Measurements from ENCODE around the gene TLE1. TPM values are rescaled to one million over a fixed set of nuclear protein-coding genes. Genes with fewer than 3 reads are reported as not detected.
"Not testable (repeated sequence)": the region's sequence is repeated elsewhere in the genome, so short reads cannot be mapped to it uniquely, and the experiment has no call there.

The TLE1 gene
- total RNA-seq, 1 donor from 2014 or later: not detected

- Mint-ChIP-seq H3K9me3 (no peaks in the 10 kb centered on the region), H3K36me3 (ENCODE audit: low read depth) (no peaks in the 10 kb centered on the region), H3K4me3 (no peak overlapping the region), H3K4me1 (peaks cover 6% of the 10 kb centered on the region), H3K27ac (no peak overlapping the region), H3K27me3 (no peaks in the 10 kb centered on the region)
- intact Hi-C loops (cut with micrococcal nuclease): no loop called here
- DNase-seq: no peak
Measured at GRCh38 chr9:81616141-81616540, 73.2 kb downstream of the TLE1 start.

DNA sequence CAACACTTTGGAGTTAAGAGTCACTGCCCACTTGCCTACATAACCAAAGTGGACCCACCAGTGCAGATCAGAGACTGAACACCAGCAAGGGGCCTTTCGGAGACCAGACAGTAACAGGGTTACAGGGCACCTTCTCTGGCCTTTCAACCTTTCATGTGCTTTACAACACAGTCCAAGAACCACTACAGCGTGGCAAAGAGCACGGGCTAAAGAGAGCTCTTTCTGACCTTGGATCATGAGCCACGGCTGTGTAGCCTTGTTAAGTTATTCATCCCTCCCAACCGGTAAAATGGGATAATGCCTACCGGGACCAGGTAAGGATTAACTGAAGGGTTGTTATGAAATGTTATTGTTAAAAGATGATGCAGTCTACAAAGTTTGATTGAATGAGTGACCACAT lies 75.0 kb downstream of the TLE1 start:
- Mint-ChIP-seq H3K27me3 (no peaks in the 10 kb centered on the region), H3K36me3 (ENCODE audit: low read depth) (no peaks in the 10 kb centered on the region), H3K4me1 (no peaks in the 10 kb centered on the region), H3K4me3 (no peak overlapping the region), H3K9me3 (no peaks in the 10 kb centered on the region), H3K27ac (no peak overlapping the region)
- intact Hi-C loops (cut with micrococcal nuclease): no loop called here
- no peak for DNase-seq

DNA sequence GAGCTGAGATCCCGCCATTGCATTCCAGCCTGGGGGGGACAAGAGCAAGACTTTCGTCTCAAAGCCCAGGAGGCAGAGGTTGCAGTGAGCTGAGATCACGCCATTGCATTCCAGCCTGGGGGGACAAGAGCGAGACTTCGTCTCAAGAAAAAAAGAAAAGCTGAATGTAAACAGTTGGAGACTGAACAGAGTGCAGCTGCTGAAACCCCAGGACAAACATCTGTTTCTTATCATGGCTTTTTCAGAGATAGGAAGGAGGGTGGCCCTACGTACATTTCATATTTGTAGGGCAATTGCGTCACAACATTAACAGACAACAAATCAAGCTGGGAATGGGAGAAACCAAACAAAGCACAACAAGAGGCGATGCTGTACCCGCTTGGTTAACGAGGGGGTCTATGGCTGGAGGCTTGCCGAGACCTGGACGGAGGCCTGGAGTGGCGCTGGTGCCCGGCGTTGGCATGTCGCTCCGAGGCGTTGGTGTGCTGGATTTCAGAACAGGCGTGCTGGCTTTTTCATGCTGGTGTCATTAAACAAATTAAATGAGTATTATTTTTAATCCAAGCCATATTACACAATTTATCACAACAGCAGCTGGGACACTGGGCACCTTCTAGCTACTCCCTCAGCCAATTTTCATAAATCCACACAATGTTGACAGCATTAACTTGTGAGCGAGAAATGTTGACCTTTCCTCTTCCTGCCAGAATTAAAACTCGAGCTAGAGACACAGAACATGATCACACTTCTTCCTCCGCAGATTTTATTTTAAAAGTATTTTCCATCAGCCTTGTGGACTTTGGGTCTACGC lies 76.1 kb downstream of the TLE1 start:
- no peaks in the 10 kb centered on the region for H3K9me3 Mint-ChIP-seq
- H3K4me1 Mint-ChIP-seq: no peaks in the 10 kb centered on the region
- no peaks in the 10 kb centered on the region for H3K27me3 Mint-ChIP-seq
- no peak for DNase-seq
- intact Hi-C loops (cut with micrococcal nuclease): no loop called here
- no peak overlapping the region for H3K27ac Mint-ChIP-seq
- H3K36me3 Mint-ChIP-seq (ENCODE audit: low read depth): no peaks in the 10 kb centered on the region
- no peak overlapping the region for H3K4me3 Mint-ChIP-seq

- Mint-ChIP-seq H3K9me3 (no peaks in the 10 kb centered on the region), H3K27ac (no peak overlapping the region), H3K4me1 (no peaks in the 10 kb centered on the region), H3K4me3 (no peak overlapping the region), H3K36me3 (ENCODE audit: low read depth) (no peaks in the 10 kb centered on the region), H3K27me3 (no peaks in the 10 kb centered on the region)
- no peak for DNase-seq
- intact Hi-C loops (cut with micrococcal nuclease): no loop called here
Measured at GRCh38 chr9:81611664-81612063, 77.7 kb downstream of the TLE1 start.

DNA sequence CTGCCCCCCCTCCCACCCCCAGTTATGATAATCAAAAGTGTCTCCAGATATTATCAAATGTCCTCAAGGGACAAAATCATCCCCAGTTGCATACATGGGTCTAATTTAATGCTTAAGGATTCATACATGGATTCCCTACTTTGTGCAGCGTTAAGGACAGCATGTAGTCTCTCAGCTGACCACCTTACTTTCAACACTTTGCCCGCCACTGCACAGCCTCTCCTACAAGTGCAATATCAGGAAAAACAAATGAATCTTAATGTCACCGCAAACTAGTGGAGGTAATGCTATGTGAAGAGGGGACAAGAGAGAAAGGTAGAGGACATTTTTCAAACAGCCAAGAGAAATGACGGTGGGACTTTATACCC lies 78.6 kb downstream of the TLE1 start:
- H3K27me3 Mint-ChIP-seq: no peaks in the 10 kb centered on the region
- no peak for DNase-seq

DNA sequence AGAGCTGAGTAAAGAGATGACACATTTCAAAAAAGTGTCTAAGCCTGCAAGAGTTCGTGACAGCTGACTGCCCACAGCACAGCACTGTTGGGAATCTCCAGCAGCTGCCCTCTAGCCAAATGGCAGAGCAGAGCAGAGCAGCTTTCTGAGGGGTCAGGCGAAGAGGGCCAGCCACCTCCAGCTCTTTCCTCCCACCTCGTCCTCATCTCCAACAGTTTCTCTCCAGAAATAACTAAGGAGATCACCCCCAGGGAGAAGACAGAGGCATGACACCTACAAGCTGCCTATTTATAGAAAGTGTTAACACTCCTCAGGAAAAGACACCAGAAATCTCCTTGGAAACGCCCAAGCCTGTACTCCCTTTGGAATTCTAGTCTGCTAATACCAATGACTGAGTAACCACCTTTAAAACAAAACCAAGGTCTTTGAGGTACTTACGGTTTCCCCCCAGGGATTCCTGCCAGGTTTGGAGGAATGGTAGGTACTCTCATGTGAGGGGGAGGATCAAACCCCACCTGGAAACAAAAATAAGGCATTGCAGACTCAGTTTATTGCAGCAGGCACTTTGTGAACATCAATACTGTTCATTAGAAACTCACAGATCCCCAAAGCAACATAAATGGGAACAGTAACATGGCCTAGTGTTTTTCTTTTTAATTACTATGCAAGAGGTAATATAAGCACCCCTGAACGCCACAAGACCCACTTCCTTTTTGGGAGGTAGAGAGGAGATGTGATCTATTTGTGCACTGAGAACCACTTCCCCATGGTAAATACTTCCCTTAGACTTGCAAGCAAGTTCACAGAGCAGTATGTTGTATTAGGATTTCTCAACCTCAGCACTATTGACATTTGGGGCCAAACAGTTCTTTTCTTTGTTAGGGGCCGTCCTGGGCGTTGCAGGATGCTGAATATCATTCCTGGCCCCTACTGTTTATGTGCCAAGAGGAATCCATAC lies 79.3 kb downstream of the TLE1 start:
- intact Hi-C loops (cut with micrococcal nuclease): no loop called here
- Mint-ChIP-seq H3K27ac (no peak overlapping the region), H3K4me3 (no peak overlapping the region), H3K27me3 (no peaks in the 10 kb centered on the region), H3K9me3 (no peaks in the 10 kb centered on the region), H3K4me1 (no peaks in the 10 kb centered on the region), H3K36me3 (ENCODE audit: low read depth) (no peaks in the 10 kb centered on the region)
- no peak for DNase-seq

More for the DNA sequence above, 78.6 kb downstream of the TLE1 start:
- no peaks in the 10 kb centered on the region for H3K9me3 Mint-ChIP-seq
- no peaks in the 10 kb centered on the region for H3K36me3 Mint-ChIP-seq (ENCODE audit: low read depth)
- H3K4me1 Mint-ChIP-seq: no peaks in the 10 kb centered on the region
- intact Hi-C loops (cut with micrococcal nuclease): no loop called here
- H3K27ac Mint-ChIP-seq: no peak overlapping the region
- H3K4me3 Mint-ChIP-seq: no peak overlapping the region

DNA sequence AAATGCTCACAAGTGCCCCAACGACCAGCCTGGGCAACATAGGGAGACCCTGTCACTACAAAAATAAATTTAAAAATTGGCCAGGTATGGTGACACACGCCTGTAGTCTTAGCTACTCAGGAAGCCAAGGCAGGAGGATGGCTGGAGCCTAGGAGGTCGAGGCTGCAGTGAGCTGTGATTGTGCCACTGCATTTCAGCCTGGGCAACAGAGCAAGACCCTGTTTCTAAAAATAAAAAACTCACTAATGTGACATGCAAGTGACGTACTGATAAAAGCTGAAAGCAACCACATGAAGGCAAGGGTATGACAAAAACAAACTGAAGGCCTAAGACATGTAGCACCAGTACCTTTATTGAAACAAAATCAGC lies 81.1 kb downstream of the TLE1 start:
- Mint-ChIP-seq H3K27ac (no peak overlapping the region), H3K4me1 (no peaks in the 10 kb centered on the region), H3K9me3 (no peaks in the 10 kb centered on the region), H3K27me3 (no peaks in the 10 kb centered on the region), H3K4me3 (no peak overlapping the region), H3K36me3 (ENCODE audit: low read depth) (no peaks in the 10 kb centered on the region)
- no peak for DNase-seq
- intact Hi-C loops (cut with micrococcal nuclease): no loop called here

GRCh38 chr9:81607593-81608288 lies 81.6 kb downstream of the TLE1 start:
- H3K36me3 Mint-ChIP-seq (ENCODE audit: low read depth): no peaks in the 10 kb centered on the region
- no peak overlapping the region for H3K27ac Mint-ChIP-seq
- H3K27me3 Mint-ChIP-seq: no peaks in the 10 kb centered on the region
- no peaks in the 10 kb centered on the region for H3K4me1 Mint-ChIP-seq
- H3K9me3 Mint-ChIP-seq: no peaks in the 10 kb centered on the region
- no peak for DNase-seq
- intact Hi-C loops (cut with micrococcal nuclease): no loop called here
- H3K4me3 Mint-ChIP-seq: no peak overlapping the region

DNA sequence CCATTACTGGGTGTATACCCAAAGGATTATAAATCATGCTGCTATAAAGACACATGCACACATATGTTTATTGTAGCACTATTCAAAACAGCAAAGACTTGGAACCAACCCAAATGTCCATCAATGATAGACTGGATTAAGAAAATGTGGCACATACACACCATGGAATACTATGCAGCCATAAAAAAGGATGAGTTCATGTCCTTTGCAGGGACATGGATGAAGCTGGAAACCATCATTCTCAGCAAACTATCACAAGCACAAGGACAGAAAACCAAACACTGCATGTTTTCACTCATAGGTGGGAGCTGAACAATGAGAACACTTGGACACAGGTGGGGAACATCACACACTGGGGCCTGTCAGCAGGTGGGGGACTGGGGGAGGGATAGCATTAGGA lies 83.1 kb downstream of the TLE1 start:
- H3K9me3 Mint-ChIP-seq; H3K27me3 Mint-ChIP-seq; DNase-seq; H3K4me1 Mint-ChIP-seq; H3K27ac Mint-ChIP-seq; H3K36me3 Mint-ChIP-seq (ENCODE audit: low read depth); H3K4me3 Mint-ChIP-seq; intact Hi-C loops (cut with micrococcal nuclease): not testable (repeated sequence)

DNA sequence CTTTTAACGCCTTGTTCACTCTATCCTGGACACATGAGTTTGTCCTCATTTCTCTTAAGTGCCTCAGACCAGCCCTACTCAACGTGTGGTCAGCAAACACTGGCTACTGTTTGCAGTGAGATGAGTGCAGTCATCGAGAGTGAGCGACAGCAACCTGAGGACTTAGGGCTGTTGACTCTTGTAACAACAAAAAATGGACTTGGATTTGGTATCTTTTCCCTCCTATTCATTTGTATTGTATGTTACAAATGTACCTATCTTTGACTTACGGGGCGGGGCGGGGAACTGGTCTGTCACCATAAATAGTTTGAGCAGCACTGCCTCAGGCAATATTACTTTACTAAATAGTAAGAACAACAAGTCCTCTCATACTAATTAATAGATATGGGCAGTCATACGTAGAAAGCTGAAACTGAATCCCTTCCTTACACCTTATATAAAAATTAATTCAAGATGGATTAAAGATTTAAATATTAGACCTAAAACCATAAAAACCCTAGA lies 84.1 kb downstream of the TLE1 start:
- no peak for DNase-seq
- no peaks in the 10 kb centered on the region for H3K27me3 Mint-ChIP-seq
- no peaks in the 10 kb centered on the region for H3K36me3 Mint-ChIP-seq (ENCODE audit: low read depth)
- no peak overlapping the region for H3K4me3 Mint-ChIP-seq
- H3K4me1 Mint-ChIP-seq: no peaks in the 10 kb centered on the region
- no peak overlapping the region for H3K27ac Mint-ChIP-seq
- intact Hi-C loops (cut with micrococcal nuclease): no loop called here
- no peaks in the 10 kb centered on the region for H3K9me3 Mint-ChIP-seq

GRCh38 chr9:81604306-81605169 lies 84.8 kb downstream of the TLE1 start:
- Mint-ChIP-seq H3K27ac (no peak overlapping the region), H3K4me1 (no peaks in the 10 kb centered on the region), H3K9me3 (no peaks in the 10 kb centered on the region), H3K36me3 (ENCODE audit: low read depth) (no peaks in the 10 kb centered on the region), H3K27me3 (no peaks in the 10 kb centered on the region), H3K4me3 (no peak overlapping the region)
- intact Hi-C loops (cut with micrococcal nuclease): no loop called here
- DNase-seq: no peak

- no peak for DNase-seq
- intact Hi-C loops (cut with micrococcal nuclease): no loop called here
- H3K9me3 Mint-ChIP-seq: no peaks in the 10 kb centered on the region
- no peaks in the 10 kb centered on the region for H3K36me3 Mint-ChIP-seq (ENCODE audit: low read depth)
- no peaks in the 10 kb centered on the region for H3K4me1 Mint-ChIP-seq
- no peak overlapping the region for H3K27ac Mint-ChIP-seq
- H3K27me3 Mint-ChIP-seq: no peaks in the 10 kb centered on the region
- no peak overlapping the region for H3K4me3 Mint-ChIP-seq
Measured at GRCh38 chr9:81602887-81603680, 86.3 kb downstream of the TLE1 start.
